Kasumi-1 (cell line): ENCODE measurements around the gene TMPRSS9.
A peak's percentile ranks its signal among the peaks of the same experiment; 100 is the strongest.

Experiments used
- DNase-seq, 2 experiments: peaks; one replicate each; lab custom pipeline; 2025; lab: John Stamatoyannopoulos, UW

TMPRSS9 gene

DNA sequence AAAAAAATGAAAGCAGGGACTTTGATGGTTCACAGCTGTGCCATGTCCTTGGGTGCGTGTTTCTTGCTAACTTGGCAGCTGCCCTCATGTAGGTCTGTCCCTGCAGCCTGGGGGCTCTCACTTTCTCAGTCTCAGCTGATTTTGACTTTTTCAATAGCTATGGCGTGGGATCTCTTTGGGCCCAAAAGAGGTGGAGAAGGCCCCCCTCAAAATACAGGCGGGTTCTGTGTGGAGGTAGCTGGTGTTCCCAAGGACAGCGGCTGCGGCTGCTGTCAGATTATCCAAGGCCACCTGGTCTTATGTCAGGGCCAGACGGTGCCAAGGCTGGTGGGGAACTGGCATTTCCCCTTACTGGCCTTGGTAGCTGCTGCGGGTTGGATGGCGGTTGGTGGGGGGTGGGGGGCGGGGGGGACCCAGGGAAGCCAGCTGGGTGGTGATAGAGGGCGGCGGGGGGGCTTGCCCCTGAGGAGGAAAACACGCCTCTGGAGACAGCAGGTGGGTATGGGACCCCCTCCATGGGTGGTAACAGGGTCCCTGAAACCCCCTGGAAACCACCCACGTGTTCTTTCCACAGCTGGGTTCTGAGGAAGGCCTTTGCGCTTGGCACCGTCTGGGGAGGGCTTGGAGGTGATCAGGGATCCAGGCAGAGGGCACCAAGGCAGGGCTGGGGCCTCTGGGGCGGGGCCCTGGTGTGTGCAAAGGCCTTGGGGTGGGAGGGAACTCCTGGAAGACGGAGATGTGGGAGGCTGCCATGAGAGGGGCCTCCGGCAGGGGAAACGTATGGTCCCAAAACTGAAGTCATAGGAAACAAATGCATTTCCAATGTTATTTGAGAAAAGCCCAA, 63.2 kb downstream of the TMPRSS9 start:
- no peak for DNase-seq

DNA sequence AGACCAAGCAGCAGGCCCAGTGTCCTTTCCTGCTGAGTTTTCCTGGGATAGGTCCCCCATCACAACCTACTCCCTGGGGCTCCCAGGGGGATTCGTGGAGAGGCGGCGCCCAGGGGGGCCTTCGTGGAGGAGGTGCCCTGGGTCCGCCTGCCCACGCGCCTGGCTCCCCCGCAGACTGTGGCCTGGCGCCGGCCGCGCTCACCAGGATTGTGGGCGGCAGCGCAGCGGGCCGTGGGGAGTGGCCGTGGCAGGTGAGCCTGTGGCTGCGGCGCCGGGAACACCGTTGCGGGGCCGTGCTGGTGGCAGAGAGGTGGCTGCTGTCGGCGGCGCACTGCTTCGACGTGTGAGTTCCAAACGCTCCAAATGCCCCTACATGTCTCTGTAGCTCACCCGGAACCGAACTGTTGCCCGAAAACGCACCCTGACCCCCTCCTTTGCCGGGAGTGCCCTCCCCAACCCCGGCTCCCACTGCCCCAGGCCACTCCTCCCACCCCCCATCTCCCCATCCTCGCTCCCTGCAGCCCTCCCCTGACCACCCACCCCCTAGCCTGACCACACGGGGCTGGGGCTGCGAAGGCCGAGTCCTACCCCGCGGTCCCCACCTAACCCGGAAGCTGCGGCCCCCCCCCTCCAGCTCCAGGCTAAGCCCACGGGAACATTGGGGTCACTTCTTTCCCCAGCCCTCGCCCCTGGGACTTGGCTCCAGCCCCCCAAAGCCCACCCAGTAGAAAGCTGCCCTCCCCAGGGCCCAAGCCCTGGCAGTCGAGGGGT, 64.0 kb downstream of the TMPRSS9 start:
- no peak for DNase-seq

- no peak for DNase-seq
Measured at GRCh38 chr19:2424686-2425621, 64.9 kb downstream of the TMPRSS9 start.

GRCh38 chr19:2425622-2426581, 65.8 kb downstream of the TMPRSS9 start:
- no peak for DNase-seq

- peak; percentile 22 to 26 for DNase-seq
Measured at GRCh38 chr19:2426611-2427428, 66.8 kb downstream of the TMPRSS9 start.

DNA sequence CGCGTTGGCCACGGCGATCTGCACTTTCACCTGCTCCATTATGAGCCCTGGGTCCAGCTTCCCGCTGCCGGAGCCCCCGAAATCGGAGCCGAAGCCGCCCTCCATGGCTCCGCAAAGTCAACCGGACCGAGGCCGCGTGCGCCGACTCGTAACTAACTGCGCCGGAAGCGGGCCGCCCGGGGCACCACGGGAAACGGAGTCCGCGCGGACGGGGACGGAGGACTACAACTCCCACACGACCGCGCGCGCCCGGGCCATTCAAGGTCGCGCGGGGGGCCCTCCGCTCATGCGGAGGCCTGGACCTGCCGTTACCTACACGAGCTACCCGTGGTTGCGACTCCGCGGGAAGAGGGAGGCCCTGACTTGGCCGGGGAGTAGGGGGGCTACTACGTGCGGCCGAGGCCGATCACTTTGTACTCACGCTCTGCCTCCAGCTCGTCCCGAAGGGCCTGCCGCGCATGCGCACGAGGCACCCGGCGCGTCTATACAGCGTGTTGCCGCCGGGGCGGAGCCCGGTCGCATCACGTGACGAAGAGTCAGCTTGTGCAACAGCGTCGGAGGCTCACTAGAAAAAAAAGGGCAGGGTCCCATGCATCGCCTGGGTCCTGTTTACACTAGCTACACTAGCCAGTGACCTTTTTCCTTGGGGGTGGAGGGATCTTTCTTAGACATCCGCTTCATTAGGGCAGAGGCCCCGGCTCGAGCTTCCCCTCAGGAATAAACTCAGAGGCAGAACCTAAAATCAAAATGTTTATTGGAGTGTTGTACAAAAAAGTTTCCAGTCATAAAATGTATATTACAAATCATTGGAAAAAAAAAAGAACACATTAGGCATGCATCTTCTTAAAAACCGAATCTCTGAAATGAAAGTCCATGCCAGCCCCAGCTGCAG, 67.6 kb downstream of the TMPRSS9 start, which contains the start of gene TIMM13:
TSS of gene TIMM13 (minus strand) at position 158 of the 892 bp plus-strand sequence. CDS start at position 105, 53 bp downstream.
- peak; percentile 88 to 89 for DNase-seq

GRCh38 chr19:2428321-2428690, 68.2 kb downstream of the TMPRSS9 start:
- DNase-seq, result no peak

GRCh38 chr19:2428756-2429711, 69.0 kb downstream of the TMPRSS9 start:
- no peak for DNase-seq

- no peak for DNase-seq
Measured at GRCh38 chr19:2429917-2430535, 70.0 kb downstream of the TMPRSS9 start.

- DNase-seq, result no peak
Measured at GRCh38 chr19:2431318-2432055, 71.4 kb downstream of the TMPRSS9 start.

DNA sequence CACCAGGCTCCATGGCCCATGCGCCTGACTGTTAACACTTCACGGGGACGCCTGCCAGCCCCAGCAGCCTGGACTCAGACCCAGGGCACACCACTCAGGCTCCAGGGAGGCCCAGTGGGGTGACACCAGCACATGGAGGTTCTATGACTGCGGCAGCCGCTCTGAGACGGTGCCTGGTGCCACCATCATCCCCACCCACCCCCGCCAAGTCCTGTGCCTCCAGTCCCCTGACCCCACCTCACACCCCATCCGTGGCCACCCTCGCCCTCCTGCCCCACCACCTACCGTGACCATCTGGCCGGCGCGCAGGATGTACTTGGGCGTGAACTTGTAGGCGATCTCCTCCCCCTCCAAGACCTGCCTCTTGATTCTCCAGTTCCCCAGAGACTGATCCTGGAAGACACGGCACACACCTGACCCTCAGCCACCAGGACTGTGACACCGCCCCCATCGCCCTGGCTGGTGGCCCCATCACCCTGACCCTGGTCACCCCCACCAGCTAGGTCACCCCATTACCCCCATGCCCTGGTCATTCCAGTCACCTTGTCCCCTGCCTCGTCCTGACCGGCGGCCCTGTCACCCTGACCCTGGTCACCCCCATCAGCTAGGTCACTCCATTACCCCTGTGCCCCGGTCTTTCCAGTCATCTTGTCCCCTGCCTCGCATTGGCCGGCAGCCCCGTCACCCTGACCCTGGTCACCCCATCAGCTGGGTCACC, 72.2 kb downstream of the TMPRSS9 start:
- no peak for DNase-seq

DNA sequence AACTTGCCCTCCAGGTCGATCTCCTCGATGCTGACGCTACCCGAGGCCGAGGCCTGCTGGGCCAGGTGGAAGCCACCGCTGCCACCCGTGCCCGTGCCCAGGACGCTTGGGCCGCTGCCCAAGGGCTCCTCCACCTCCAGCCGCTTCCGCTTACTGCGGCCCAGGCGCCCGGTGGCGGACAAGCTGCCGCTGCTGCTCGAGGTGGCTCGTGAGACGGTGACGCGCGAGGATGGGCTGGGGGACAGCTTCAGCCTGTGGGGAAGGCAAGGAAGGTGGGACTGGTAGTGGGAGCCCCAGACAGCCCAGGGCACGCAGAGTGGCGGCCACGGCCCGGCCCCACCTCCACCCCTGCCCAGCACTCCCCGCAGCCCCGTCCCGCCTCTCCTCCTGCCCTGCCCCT, 73.8 kb downstream of the TMPRSS9 start:
- DNase-seq, result no peak

- no peak for DNase-seq
Measured at GRCh38 chr19:2434267-2434666, 74.2 kb downstream of the TMPRSS9 start.

GRCh38 chr19:2434721-2435265, 74.7 kb downstream of the TMPRSS9 start:
- no peak for DNase-seq

DNA sequence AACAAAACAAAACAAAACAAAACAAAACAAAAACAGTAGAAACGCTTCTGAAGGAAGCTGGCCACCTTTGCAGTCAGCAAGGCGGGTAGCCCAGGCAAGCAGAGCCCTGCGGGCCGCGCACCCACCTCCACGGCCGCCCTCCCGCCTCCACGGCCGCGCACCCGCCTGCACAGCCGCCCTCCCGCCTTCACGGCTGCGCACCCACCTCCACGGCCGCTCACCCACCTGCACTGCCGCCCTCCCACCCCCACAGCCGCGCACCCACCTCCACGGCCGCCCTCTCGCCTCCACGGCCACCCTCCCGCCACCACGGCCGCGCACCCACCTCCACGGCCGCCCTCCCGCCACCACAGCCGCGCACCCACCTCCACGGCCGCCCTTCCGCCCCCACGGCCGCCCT, 76.3 kb downstream of the TMPRSS9 start:
- no peak for DNase-seq

DNA sequence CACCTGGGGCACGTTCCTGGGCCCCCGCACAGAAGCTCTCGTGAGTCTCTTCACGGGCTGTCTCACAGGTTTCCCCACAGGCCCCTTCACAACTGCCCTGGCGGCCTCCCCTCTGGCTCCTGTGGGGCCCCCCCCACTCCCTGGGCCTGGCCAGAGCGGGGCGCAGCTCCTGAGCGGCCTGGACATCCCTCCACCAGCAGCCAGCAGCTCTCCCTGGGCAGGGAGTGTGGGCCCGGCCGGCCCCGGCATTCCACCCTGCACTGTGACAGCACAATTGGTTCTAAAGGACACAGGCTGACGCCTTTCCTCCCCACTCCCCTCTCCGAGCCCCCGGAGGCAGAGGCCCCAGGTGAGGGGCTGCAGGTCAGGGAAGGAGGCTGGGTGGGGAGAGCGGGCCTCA, 76.9 kb downstream of the TMPRSS9 start:
- no peak for DNase-seq
